Dermis microvascular lymphatic vessel endothelial cell (primary cell): Measurements from ENCODE around the gene PHLDA2. TPM values are rescaled to one million over a fixed set of nuclear protein-coding genes. Genes with fewer than 3 reads are reported as not detected.
"Not testable (repeated sequence)": the region's sequence is repeated elsewhere in the genome, so short reads cannot be mapped to it uniquely, and the experiment has no call there.

ENCODE experiments used
- DNase-seq, 2 donors: peaks; one replicate each; pipeline versions ENCODE4 v3.0.0 to v3.0.0-alpha.2; 2010; ENCODE audit warnings: low read depth in 2 of 2
- total RNA-seq: library from RNA; depleted of rRNA; stranded (reverse); fragments of >200 nt; gene quantifications from 2 replicates; pipeline ENCODE4 v1.2.1, GENCODE V29; 2014

The PHLDA2 gene
- total RNA-seq, 1 donor from 2014 or later, result 2.4 TPM

DNA sequence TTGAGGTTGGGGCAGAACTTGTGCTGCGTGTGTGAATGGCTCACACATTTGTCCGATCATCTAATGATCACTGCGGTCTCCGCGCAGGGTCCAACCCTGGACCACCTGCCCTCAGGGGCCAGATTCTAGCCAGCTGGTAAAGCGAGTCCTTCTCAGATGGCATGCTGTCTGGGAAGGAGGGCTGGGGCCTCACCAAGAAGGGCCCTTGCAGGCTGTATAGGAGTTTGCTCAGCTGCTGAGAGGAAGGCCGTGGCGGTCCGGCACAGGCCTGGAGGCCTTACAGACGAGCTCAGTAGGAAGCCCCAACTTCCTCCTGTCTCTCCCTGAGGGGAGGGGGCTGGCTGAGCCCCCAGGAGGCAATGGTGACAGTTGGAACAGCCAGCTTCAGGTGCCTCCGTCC, 13.7 kb downstream of the PHLDA2 start:
- no peak for DNase-seq

DNA sequence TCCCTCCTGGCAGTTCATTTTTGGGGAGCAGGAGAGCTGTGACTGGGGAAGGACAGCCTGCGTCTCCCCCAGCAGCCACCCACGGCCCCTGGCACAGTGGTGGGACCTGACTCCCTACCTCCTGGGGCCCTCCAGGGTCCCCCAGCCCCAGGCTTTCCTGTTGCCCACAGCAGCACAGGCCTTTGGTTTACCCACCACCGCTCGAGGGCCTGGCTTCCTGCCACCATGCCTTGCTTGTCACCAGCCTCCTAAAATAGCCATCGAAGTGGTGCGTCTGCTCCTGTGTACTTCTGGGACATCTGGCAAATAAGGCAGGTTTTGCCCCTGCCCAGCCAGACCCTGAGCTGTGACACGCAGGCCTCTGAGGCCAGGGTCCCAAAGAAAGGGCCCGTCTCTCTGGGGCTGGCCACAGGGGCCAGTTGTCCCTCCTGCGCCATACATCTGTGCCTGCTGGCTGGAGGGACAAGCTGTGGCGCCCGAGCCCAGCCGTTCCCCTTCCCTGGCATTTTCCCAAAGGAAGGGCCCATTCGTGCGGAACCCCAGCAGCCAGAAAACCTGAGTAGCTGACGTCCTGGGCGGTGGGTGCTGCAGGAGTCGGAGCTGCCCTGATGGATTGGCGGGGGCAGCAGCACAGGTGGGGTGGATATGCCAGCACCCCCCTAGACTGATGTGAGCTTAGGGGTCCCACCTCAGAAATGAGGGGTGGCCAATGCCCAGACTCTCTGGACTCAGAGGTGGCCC, 14.6 kb downstream of the PHLDA2 start:
- no peak for DNase-seq

DNA sequence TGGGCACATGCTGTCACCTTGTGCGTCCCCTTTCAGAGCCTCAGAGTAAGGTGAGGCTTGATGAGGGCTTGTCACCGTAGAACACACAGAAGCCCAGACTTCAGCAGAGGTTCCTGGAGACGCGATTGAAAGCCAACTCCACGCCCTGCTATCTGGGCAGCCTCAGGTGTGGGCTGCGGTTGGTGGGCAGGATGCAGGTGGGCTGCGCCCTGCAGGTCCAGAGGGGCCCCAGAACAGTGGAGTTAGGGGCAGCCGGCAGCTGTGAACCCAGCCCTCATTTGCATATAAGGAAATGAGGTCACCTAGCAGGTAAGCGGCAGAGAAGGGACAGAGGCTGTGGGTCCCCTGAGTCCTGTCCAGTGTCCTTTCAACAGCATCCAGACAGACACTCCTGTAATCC, 15.4 kb downstream of the PHLDA2 start:
- no peak for DNase-seq

DNA sequence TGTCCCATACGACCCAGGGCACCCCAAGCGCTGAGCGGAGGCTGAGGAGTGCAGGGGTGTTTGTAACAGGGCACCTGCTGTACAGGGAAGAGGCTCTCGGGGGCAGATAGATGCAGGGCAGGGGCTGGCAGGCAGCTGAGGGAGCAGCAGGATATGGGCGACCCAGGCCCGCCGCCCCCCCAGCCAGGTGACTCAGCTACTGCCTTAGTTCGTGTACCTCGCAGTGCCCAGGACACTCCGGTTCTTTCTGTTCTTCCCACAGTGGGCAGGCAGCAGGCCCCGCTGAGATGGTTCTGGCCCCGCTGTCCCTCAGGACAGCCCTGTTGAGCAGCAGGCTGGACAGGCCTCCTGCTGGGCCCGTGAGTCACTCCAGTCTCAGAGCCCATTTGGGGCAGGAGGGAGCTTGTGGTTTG, 16.2 kb downstream of the PHLDA2 start:
- DNase-seq, result no peak

DNA sequence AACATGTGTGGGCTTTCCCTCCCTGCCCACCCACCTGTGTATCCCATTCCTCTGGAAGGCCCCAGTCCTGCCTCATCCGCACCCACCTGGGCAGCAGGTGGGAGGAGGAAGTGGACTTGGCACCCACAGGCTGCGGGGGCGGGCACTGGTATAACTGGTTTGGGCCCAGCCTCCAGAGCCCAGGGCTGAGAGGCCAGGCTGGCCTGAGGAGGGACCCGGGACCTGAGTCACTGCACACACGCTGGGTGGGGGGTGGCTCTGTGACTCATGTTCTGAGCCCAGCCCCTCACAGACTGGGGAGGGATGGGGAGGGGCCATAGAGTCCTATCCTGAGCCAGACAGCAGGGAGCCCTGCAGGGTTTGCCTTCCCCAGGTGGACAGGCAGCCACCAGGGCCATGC, 16.7 kb downstream of the PHLDA2 start:
- peak in 1 of 2 donors; percentile 38 for DNase-seq

DNA sequence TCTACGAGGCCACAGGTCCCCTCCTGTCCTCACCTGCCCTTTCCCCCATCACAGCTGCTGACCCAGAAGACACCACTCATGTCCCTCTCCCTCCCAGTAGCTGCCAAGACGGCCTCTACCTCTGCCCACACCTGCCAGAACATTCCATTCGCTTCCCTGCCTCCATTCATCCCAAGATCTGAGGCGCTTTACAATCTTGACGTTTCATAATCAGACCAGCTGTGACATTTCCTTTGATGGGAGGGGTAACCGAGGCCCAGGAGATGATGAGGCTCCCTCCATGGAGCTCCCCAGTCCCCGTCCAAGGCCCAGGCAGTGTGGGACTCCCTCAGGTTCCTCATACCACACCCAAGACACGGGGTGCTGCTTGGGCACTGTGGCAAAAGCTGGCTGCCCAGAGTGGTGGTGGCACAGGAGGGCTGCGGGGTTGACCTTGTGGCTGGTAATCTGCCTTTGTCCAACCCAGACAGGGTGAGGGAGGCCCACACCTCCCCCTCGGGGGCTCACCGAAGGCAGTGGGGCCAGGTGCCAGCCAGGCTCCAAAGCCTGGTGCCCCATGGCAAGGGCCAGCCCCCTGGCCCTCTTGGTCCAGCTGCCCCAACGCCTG, 17.3 kb downstream of the PHLDA2 start:
- DNase-seq, result no peak

DNA sequence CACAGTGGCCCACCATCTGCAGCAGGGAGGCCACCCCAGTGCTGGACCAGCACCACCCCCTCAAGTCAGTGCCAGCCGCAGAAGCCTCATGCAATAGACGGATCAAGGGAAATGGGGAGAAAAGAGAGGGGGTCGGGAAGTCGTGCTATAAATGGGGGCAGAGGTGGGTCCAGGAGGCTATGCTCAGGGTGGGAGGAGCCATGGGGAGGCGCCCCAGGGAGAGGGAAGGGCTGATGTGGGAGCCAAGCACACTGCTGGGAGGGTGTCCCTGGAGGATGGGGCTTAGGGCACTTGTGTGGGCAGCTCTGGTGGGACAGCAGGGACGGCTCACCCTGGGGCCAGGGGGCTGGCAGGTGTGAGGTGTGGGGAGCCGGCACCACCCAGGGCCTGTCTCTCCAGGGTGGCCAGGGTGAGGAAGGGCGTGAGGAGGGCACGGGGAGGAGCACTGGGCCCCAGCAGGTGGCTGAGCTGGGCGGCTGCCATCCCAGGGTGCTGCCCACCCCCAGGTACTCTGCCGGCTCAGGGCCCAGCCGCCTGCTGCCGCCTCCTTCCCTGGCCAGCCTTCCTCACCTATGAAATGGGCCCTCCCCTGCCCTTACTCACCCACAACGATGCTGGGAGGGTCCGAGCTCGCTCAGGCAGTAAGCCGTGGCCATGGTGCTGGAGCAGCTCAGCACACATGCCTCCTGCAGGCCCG, 18.0 kb downstream of the PHLDA2 start:
- no peak for DNase-seq

DNA sequence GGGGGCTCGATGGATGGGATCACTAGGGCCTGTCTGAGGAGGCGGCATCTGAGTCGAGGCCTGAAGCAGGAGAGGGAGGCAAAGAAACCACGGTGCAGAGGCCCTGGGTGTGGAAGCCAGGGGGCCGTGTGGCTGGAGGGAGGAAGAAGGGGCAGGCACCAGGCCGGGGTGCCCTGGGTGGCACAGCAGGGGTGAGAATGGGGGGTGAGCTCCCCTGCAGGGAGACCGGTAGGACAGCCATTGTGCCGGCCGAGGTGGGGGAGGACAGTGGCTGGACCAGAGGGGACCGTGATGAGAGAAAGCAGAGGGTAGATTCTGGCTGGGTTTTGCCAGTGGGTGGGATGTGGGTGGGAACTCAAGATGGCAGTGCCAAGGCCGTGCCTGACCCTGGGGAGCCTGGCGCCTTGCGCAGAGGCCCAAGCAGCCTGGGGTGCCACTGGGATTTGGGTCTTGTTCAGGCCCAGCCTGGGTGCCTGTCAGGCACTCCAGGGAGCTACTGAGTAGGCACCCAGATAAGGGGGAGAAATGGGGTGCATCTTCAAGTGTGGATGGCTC, 18.7 kb downstream of the PHLDA2 start:
- no peak for DNase-seq

DNA sequence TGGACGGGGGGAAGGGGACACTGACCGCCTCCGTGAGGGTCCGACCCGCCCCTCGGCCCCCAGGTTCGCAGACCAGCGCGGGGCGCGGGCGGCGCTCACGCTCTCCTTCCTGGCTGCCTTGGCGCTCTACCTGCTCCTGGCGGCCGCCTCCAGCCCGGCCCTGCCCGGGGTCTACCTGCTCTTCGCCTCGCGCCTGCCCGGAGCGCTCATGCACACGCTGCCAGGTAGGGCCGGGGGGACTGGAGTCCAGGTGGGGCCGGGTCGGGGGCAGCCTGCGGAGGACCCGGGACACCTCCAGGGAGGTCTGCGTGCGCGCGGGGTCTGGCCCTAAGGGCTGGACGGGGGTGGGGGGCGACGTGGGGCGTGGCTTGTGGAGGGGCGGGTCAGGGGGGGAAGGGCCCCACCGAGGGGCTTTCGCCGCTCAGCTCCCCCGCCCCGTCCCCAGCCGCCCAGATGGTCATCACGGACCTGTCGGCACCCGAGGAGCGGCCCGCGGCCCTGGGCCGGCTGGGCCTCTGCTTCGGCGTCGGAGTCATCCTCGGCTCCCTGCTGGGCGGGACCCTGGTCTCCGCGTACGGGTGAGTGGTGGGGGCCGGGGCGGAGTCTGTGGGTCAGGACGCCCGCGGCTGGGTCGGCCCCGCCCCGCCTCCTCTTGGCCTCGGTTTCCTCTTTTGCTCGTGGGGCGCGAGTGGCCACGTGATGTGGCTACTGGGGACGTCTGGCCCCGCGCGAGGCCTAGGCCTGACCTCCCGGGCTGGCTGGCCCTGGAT, 19.9 kb downstream of the PHLDA2 start:
- DNase-seq, result no peak

DNA sequence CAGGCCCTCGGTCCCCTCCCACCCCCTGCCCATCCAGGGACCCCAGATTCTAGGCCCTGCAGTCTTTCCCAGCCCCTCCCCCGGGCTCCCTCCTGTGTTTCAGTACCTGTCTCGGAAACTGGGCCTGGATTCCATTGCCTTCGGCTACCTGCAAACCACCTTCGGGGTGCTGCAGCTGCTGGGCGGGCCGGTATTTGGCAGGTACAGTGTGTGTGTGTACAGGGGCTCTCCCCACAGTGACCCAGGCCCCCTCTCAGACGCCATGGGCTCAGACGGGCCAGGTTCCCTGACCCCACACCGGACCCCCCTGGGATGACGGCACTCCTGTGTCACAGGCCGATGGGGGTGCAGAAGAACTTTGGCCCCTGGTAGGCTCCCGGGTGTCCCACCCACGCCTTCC, 21.1 kb downstream of the PHLDA2 start:
- DNase-seq, result no peak

DNA sequence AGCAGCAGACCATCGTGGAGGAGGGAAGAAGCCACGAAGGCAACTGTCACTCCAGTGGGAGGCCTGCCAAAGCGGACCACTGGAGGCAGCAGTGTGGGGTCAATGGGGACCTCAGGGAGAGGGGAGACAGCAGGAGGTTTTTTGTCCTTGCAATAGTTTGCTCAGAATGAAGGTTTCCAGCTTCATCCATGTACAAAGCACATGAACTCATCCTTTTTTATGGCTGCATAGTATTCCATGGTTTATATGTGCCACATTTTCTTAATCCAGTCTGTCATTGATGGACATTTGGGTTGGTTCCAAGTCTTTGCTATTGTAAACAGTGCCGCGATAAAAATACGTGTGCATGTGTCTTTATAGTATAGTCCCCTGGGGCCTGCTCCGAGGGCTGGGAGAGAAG, 23.9 kb downstream of the PHLDA2 start:
- DNase-seq, result not testable (repeated sequence)

DNA sequence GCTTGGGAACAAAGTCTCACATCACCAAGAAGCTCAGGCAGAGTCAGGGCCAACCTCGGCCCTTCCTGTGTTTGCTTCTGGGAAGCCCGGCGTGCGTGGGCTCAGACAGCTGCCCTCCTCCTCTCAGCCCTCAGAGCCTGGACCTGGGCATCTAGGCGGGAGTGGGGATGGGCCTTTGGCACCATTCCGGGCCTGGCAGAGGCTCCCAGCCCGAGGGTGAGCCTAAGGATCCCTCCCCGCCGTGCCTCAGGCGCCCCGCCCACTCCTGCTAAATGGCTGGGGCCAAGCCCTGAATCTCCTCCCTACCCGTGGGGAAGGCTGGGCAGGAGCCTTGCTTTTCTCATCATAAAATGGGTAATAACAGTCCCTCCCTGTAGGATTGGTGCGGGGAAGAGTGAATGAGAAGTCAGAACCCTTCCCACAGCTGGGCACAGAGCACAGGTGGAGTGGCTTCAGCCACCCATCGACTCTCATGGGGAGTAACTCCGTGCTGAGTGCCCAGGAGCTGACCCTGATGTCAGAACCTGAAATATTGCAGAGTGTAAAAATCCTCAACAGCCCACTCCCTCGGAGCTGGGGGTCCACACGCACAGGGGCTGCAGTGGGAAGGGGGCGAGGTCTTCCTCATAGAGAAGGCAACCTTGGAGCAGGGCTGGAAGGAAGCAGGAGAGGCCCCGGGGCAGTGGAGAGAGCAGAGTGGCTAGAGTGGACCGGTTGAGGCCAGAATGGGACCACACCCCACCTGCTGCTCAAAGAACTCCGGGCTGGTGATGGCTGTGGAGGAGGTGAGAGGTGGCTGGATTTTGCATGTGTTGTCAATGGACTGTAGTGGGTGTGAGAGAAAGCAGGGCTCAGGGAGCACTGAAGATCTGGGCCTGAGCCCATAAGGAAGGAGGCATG, 24.8 kb downstream of the PHLDA2 start:
- no peak for DNase-seq

DNA sequence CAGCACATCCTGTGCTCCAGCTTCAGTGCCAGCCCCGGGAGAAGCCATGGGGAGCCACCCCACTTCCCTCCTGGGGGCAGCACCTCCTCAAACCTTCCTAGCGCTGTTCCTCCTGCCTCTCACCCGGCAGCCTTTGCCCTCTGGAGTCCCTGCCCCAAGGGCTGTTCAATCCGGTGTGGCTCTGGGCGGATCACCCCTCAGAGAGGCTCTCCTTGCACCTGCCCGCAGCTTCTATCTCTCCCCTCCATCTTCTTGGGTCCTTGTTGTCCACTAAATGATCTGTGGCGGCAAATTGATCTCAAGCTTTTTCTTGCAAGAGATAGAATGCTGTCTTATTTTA, 25.6 kb downstream of the PHLDA2 start:
- no peak for DNase-seq

DNA sequence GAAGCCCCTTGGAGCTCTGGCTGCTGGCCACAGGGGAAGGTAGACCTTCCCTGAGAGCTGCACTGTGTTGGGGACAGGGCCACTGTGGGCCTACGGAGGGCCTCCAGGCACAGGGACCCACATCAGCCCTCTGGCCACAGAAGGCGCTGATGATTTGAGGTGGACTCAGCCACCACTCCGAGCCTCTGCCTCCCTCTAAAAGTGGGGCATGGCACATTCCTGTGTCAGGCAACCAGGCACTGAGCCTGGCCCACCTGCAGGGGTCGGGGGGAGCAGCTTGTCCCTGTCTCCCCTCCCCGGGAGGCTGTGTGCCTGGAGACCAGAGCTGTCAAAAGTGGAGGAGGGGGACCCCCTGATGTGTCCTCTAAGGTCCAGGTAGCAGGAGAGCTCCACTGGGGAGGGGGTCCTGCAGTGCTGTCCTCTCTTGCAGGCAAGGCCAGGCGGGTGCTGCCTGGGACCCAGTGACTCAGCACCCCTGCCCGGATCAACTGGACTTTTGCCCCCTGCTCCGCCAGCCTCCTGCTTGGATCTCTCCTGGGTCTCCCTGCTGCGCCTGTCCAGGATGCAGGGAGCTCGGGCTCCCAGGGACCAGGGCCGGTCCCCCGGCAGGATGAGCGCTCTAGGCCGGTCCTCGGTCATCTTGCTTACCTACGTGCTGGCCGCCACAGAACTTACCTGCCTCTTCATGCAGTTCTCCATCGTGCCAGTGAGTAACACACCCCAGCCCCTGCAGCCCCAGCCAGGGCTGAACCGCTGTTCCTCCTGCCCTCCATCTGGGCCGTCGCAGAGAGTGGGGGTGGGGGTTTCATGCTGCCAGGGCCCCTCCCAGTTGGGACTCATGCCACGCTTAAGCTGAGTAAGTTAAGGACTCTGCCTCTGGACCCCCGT, 26.2 kb downstream of the PHLDA2 start:
- no peak for DNase-seq

DNA sequence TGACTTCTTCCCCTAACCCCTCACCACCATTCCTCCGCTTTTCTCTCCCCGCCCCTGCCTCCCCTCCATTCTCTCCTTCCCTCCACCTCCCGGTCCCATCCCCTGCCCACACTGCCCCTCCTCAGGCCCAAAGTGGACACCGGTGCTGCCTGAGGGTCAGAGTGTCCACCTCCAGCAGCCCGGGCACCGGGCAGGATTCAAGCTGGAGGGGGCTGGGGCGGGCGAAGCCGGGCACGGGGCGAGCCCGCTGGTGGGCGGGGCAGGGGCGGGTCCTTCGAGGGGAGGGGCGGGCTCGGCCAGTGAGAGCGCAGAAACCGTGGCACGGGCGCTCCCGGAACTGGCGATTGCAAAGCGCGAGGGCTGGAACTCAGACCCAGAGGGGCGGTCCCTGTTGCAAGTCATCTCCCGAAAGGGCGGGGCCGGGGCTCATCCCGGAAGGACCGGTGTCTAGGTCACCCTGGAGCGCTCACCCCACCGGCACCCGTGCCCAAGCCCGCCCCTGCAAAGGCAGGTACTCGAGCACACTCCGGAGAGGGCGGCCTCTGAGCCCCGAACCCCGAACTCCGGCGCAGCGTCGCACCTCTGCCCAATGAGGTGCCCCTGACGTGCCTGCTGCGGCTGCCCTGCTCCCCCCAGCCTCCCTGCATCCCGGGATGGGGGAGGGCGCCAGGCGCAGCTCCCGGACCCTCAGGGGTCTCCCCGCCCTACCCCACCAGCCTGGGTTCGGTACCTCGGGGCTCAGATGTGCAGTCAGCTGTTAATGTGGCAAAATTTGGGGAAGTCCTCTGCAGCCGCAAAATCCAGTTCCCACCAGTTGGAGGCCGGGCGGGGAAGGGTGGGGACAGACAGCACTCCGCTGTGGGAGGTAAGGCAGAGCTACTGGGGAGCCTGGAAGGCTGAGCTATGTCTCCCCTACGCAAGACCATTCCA, 27.1 kb downstream of the PHLDA2 start:
- DNase-seq, result peak; percentile 82 to 86

DNA sequence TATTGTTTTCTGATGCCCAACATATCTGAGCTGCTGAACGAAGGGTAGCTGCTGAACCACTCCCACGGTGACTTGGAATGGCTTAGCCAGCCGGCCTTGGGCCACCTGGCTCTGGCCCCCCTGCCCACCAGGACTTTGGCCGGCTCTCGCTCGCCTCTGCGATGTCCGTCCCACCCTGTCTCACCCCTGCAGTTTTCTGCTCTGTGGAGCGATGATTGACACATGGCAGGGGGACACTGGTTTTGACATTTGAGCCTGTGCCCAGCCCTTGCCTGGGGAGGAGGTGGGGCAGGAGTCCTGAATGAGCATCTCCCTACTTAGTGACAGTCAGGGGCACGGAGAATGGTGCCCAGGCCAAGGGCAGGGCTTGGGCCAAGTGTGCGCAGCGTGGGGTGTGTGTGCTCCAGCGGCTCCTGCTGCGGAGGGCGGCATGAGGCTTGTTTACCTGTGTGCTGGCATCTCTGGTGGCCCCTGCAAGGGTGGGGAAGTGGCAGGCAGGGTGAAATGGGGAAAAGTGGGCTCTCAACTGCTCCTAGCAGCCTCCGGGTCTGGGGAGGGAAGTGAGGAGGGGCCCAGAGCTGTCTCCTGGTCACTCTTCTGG, 27.9 kb downstream of the PHLDA2 start:
- DNase-seq, result no peak

DNA sequence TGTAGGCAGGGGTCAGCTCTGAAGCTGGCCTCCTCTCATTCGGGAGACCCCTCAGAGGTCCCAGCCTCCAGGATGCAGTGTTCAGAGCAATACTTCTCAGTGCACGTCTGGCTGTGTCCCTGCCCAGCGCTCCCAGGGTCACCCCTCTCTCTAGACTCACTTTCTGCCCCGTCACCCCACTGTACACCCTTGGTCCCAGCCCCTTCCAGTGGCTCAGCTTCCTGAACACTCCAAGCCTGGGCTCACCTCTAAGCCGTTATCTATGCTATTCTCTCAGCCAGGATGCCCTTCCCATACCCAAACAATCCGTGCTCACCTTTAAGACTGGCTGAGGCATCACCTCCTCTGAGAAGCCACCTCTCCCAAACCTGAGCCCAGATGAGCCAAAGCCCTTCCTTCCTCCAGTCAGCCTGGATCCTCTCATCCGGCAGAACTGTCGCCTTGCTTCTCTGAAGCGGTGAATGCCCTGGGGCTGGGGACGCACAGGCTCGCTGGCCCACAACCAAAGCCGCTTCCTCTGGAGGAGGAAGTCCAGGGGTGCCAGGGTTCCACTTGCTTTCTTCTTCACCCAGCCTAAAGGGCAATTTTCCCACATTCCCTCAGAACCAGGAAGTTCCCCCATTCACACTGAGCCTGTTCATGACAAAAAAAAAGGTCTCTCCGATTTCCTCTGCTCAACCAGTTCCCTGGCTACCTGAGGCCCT, 30.0 kb downstream of the PHLDA2 start:
- peak in 1 of 2 donors; percentile 23 for DNase-seq
